ENCODE data around the gene WSCD2.

- TF ChIP-seq EZH2 (IDR thresholded peaks at IDR 0.05; ENCODE audit: borderline replicate concordance, insufficient read depth, low read length, poor library complexity, severe bottlenecking) = no peak
- TF ChIP-seq CTCF (IDR thresholded peaks at IDR 0.05; ENCODE audit: poor library complexity, severe bottlenecking) = no peak
- no peak for TF ChIP-seq EP300 (conservative IDR thresholded peaks at IDR 0.05; ENCODE audit: poor library complexity, severe bottlenecking)
- TF ChIP-seq RAD21 (conservative IDR thresholded peaks at IDR 0.05) = no peak
These were observed 44.1 kb downstream of the WSCD2 start for GRCh38 chr12:108173160-108173559.

Measured in neural cell (in vitro differentiated cells).